ENCODE results near the gene IL9R.

Gene IL9R, protein sequence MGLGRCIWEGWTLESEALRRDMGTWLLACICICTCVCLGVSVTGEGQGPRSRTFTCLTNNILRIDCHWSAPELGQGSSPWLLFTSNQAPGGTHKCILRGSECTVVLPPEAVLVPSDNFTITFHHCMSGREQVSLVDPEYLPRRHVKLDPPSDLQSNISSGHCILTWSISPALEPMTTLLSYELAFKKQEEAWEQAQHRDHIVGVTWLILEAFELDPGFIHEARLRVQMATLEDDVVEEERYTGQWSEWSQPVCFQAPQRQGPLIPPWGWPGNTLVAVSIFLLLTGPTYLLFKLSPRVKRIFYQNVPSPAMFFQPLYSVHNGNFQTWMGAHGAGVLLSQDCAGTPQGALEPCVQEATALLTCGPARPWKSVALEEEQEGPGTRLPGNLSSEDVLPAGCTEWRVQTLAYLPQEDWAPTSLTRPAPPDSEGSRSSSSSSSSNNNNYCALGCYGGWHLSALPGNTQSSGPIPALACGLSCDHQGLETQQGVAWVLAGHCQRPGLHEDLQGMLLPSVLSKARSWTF
- total RNA-seq = 1.2 to 3.7 (median 1.7) reads per million in 3 donors

DNA sequence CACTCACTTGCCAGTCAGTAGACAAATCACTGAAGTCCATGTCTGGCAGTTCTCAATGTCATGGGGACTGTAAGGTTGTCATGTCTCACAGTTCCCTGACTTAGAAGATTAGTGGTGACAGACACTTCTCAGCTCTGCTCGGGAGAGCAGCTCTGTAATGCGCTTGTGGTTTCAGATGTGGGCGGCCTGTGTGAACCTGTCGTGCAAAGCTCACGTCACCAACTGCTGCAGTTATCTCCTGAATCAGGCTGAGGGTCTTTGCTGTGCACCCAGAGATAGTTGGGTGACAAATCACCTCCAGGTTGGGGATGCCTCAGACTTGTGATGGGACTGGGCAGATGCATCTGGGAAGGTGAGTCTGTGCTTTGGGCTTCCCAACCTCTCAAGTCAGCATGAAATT, at the start of gene IL9R:
IL9R (plus strand) TSS at position 261 of the 400 bp plus-strand sequence; CDS start at position 325, 64 bp downstream.
- Histone ChIP-seq H3K36me3 (ENCODE audit: control insufficient read depth, insufficient read depth, low read length) (no peaks in the 10 kb centered on the region), H3K4me1 (ENCODE audit: control insufficient read depth, insufficient read depth, low read length, poor library complexity, severe bottlenecking) (peaks cover 2% of the 10 kb centered on the region), H3K9me3 (ENCODE audit: control insufficient read depth, low read length) (no peaks in the 10 kb centered on the region), H3K27me3 (replicated peaks; ENCODE audit: control insufficient read depth, insufficient read depth, low read length, poor library complexity, severe bottlenecking) (no peaks in the 10 kb centered on the region), H3K4me3 (ENCODE audit: insufficient read depth, low read depth, low read length, poor library complexity, severe bottlenecking) (no peak within 1 kb of the TSS), H3K27ac (ENCODE audit: insufficient read depth, low read length, poor library complexity, severe bottlenecking) (peak within 1 kb of the TSS; percentile 25)
- peak; percentile 14 to 23 (median 21) for DNase-seq

DNA sequence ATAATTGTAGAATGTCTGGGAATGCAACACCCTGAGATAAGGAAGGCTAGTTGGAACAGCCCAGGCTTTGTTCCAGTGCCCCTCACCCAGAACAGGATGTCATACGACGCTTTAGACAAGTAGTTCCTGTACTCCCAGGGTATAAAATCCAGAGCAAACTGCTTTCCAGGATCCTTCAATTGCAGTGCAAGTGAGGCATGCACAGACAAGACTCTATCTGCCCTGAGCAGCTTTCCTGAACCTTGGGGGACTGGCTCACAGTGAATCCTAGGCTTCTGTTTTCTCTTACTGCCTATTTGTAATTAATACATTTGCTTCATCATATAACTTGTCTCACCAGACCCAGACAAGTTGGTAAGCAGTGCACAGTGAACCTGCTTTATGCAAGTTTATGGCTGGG, 48.4 kb upstream of the IL9R start:
- no peak overlapping the region for H3K27ac ChIP-seq (ENCODE audit: insufficient read depth, low read length, poor library complexity, severe bottlenecking)
- no peak overlapping the region for H3K4me3 ChIP-seq (ENCODE audit: insufficient read depth, low read depth, low read length, poor library complexity, severe bottlenecking)
- H3K9me3 ChIP-seq (ENCODE audit: control insufficient read depth, low read length) = no peaks in the 10 kb centered on the region
- H3K4me1 ChIP-seq (ENCODE audit: control insufficient read depth, insufficient read depth, low read length, poor library complexity, severe bottlenecking) = no peaks in the 10 kb centered on the region
- no peak for DNase-seq
- H3K27me3 ChIP-seq (replicated peaks; ENCODE audit: control insufficient read depth, insufficient read depth, low read length, poor library complexity, severe bottlenecking) = no peaks in the 10 kb centered on the region
- no peaks in the 10 kb centered on the region for H3K36me3 ChIP-seq (ENCODE audit: control insufficient read depth, insufficient read depth, low read length)

DNA sequence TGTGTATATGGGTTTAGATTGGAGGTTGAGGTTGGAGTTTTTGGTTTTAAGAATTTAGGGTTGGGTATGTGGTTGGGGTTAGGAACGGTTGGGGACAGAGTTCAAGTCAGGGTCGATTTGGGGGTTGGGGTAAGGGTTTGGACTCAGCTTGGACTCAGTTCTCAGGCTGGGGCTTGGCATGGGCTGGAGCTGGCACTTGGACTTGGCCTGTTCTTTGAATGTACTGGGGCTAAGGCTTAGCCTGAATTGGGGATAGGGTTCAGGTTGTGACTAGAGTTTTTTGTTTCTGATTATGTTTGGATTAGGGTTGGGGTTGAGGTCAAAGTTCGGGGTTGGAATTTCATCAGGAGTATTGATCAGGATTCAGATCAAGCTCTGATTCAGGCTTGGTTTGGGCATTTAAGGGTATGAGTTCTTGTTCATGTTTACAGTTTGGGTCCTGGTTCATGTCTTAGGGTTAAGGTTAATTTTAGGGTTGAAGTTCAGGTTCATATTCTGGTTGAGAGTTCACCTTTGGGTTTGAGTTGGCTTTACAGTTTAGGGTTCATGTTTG, 46.2 kb upstream of the IL9R start:
- DNase-seq = no peak
- H3K4me3 ChIP-seq (ENCODE audit: insufficient read depth, low read depth, low read length, poor library complexity, severe bottlenecking) = no peak overlapping the region
- no peaks in the 10 kb centered on the region for H3K27me3 ChIP-seq (replicated peaks; ENCODE audit: control insufficient read depth, insufficient read depth, low read length, poor library complexity, severe bottlenecking)
- H3K9me3 ChIP-seq (ENCODE audit: control insufficient read depth, low read length) = no peaks in the 10 kb centered on the region
- no peaks in the 10 kb centered on the region for H3K4me1 ChIP-seq (ENCODE audit: control insufficient read depth, insufficient read depth, low read length, poor library complexity, severe bottlenecking)
- H3K27ac ChIP-seq (ENCODE audit: insufficient read depth, low read length, poor library complexity, severe bottlenecking) = no peak overlapping the region
- H3K36me3 ChIP-seq (ENCODE audit: control insufficient read depth, insufficient read depth, low read length) = no peaks in the 10 kb centered on the region

DNA sequence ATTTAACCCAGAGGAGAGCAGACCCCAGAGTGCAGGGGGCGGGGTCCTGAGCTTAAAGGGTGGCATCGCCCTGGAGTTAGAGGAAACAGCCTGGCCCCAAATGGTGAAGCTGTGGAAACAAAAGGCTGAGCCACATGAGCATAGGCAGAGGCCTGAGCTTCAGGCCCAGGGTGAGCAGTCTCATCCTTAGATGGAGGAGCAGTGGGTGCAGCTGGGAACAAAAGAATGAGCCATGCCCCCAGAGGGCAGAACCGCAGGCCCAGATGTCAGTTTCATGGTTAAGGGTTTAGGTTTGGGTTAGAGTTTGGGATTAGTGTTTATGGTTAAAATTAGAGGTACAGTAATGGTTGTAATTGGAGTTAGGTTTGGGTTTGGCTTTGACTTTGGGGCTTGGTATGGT, 44.4 kb upstream of the IL9R start:
- Histone ChIP-seq H3K27ac (ENCODE audit: insufficient read depth, low read length, poor library complexity, severe bottlenecking) (no peak overlapping the region), H3K4me3 (ENCODE audit: insufficient read depth, low read depth, low read length, poor library complexity, severe bottlenecking) (no peak overlapping the region), H3K36me3 (ENCODE audit: control insufficient read depth, insufficient read depth, low read length) (no peaks in the 10 kb centered on the region), H3K27me3 (replicated peaks; ENCODE audit: control insufficient read depth, insufficient read depth, low read length, poor library complexity, severe bottlenecking) (no peaks in the 10 kb centered on the region), H3K4me1 (ENCODE audit: control insufficient read depth, insufficient read depth, low read length, poor library complexity, severe bottlenecking) (no peaks in the 10 kb centered on the region), H3K9me3 (ENCODE audit: control insufficient read depth, low read length) (no peaks in the 10 kb centered on the region)
- no peak for DNase-seq

DNA sequence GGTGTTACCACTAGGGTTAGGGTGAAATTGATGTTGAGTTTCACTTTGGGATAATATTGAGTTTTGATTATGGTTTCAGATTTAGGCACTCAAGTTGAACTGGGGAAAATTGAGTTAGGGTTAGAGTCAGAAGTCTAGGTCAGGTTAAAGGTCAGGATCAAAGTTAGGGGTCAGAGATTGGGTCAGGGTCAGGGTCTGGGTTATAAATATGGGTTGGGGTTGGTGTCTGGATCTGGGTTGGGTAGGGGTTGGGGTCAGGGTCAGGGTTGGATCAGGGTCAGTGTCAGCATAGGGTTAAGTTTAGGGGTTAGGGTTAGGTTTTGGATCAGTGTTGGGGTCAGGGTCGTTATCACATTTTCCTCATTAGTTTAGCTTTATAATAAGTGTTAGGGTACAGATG, 42.7 kb upstream of the IL9R start:
- Histone ChIP-seq H3K36me3 (ENCODE audit: control insufficient read depth, insufficient read depth, low read length) (no peaks in the 10 kb centered on the region), H3K4me1 (ENCODE audit: control insufficient read depth, insufficient read depth, low read length, poor library complexity, severe bottlenecking) (no peaks in the 10 kb centered on the region), H3K9me3 (ENCODE audit: control insufficient read depth, low read length) (no peaks in the 10 kb centered on the region), H3K4me3 (ENCODE audit: insufficient read depth, low read depth, low read length, poor library complexity, severe bottlenecking) (no peak overlapping the region), H3K27ac (ENCODE audit: insufficient read depth, low read length, poor library complexity, severe bottlenecking) (no peak overlapping the region), H3K27me3 (replicated peaks; ENCODE audit: control insufficient read depth, insufficient read depth, low read length, poor library complexity, severe bottlenecking) (no peaks in the 10 kb centered on the region)
- DNase-seq = no peak

DNA sequence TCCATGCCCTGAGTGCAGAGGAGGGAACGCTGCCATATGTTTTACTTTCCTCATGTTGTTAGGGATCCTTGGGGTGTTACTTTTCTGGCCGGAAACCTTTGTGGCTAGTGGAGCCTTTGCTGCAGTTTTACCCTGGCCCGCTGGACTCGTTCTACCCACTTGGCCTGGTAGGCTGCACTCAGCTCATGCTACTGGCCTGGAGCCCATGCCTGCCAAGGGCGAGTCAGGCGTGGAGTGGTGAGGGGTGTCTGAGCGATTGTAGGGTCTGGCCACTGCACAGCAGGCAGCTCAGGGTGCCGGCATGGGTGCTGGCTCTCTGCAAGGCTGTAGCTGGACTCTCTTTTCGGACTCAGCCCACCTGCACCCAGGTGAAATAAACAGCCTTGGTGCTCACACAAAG, 41.4 kb upstream of the IL9R start:
- Histone ChIP-seq H3K9me3 (ENCODE audit: control insufficient read depth, low read length) (no peaks in the 10 kb centered on the region), H3K36me3 (ENCODE audit: control insufficient read depth, insufficient read depth, low read length) (no peaks in the 10 kb centered on the region), H3K4me3 (ENCODE audit: insufficient read depth, low read depth, low read length, poor library complexity, severe bottlenecking) (no peak overlapping the region), H3K27ac (ENCODE audit: insufficient read depth, low read length, poor library complexity, severe bottlenecking) (no peak overlapping the region), H3K4me1 (ENCODE audit: control insufficient read depth, insufficient read depth, low read length, poor library complexity, severe bottlenecking) (no peaks in the 10 kb centered on the region), H3K27me3 (replicated peaks; ENCODE audit: control insufficient read depth, insufficient read depth, low read length, poor library complexity, severe bottlenecking) (no peaks in the 10 kb centered on the region)
- DNase-seq = no peak

DNA sequence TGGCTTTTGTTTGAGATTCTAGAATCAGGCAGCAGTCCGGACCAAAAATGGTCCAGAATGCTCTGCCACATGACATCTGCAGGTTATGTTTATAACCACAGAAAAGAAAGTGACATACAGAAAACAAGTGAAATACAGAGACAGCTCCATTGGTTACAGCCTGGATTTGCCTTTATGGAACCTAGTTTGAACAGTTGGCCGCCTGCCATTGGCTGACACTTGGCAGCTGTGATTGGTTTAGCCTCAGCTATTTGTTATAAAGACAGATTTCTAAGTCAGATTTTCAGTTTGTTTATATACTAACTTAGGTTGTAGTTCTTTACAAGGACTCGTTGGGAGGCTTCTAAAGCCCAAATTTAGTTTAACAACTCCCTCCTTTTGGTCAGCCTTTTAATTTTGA, 40.8 kb upstream of the IL9R start:
- H3K9me3 ChIP-seq (ENCODE audit: control insufficient read depth, low read length) = no peaks in the 10 kb centered on the region
- DNase-seq = no peak
- no peaks in the 10 kb centered on the region for H3K4me1 ChIP-seq (ENCODE audit: control insufficient read depth, insufficient read depth, low read length, poor library complexity, severe bottlenecking)
- H3K27ac ChIP-seq (ENCODE audit: insufficient read depth, low read length, poor library complexity, severe bottlenecking) = no peak overlapping the region
- H3K27me3 ChIP-seq (replicated peaks; ENCODE audit: control insufficient read depth, insufficient read depth, low read length, poor library complexity, severe bottlenecking) = no peaks in the 10 kb centered on the region
- H3K4me3 ChIP-seq (ENCODE audit: insufficient read depth, low read depth, low read length, poor library complexity, severe bottlenecking) = no peak overlapping the region
- H3K36me3 ChIP-seq (ENCODE audit: control insufficient read depth, insufficient read depth, low read length) = no peaks in the 10 kb centered on the region

DNA sequence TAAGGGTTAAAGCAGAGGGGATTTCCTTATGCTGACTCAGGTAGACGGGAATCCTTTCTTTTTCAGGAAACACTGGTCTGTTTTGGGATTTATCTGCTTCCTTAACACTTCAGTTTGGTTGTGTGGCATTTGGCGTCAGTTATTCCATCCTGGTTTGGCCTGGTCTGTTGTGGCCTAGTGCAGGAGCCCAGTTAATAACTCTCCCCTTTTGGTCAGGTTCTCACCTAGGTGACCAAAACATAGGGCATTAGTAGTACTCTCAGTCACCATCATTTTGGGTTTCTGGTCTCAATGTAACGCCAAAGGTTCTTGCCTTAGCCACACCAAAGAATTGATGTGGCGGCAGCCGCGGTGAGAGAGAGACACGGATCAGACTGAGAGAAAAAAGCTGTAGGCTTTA, 39.7 kb upstream of the IL9R start:
- Histone ChIP-seq H3K36me3 (ENCODE audit: control insufficient read depth, insufficient read depth, low read length) (no peaks in the 10 kb centered on the region), H3K27me3 (replicated peaks; ENCODE audit: control insufficient read depth, insufficient read depth, low read length, poor library complexity, severe bottlenecking) (no peaks in the 10 kb centered on the region), H3K9me3 (ENCODE audit: control insufficient read depth, low read length) (no peaks in the 10 kb centered on the region), H3K4me1 (ENCODE audit: control insufficient read depth, insufficient read depth, low read length, poor library complexity, severe bottlenecking) (no peaks in the 10 kb centered on the region), H3K4me3 (ENCODE audit: insufficient read depth, low read depth, low read length, poor library complexity, severe bottlenecking) (no peak overlapping the region), H3K27ac (ENCODE audit: insufficient read depth, low read length, poor library complexity, severe bottlenecking) (no peak overlapping the region)
- no peak for DNase-seq

DNA sequence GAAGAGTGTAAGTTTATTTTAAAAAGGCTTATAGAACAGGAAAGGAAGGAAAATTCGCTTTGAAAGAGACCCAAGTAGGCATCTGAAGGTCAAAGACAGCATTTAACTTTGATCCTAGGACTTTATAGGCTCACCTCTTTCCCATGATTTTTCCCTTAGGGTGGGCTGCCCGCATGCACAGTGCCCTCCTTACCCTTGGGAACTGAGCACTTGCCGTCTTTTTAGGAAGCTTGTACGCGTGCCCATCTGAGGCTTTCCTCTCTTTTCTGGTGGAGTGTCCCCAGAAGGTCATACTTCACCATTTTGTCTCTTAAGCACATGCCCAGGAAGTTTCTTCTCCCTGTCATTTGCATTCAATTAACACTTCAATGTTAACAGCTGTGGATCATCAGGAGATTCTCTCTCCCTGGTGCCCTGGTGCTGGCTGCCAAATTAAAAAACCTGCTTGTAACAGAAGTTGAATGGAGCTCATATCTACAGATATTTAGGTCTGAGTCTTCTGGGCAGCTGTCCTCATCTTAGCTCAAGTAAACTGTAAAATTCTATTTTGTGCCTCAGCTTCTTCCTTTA, 38.4 kb upstream of the IL9R start:
- Histone ChIP-seq H3K27ac (ENCODE audit: insufficient read depth, low read length, poor library complexity, severe bottlenecking) (no peak overlapping the region), H3K4me1 (ENCODE audit: control insufficient read depth, insufficient read depth, low read length, poor library complexity, severe bottlenecking) (no peaks in the 10 kb centered on the region), H3K36me3 (ENCODE audit: control insufficient read depth, insufficient read depth, low read length) (no peaks in the 10 kb centered on the region), H3K4me3 (ENCODE audit: insufficient read depth, low read depth, low read length, poor library complexity, severe bottlenecking) (no peak overlapping the region), H3K27me3 (replicated peaks; ENCODE audit: control insufficient read depth, insufficient read depth, low read length, poor library complexity, severe bottlenecking) (no peaks in the 10 kb centered on the region), H3K9me3 (ENCODE audit: control insufficient read depth, low read length) (no peaks in the 10 kb centered on the region)
- no peak for DNase-seq

DNA sequence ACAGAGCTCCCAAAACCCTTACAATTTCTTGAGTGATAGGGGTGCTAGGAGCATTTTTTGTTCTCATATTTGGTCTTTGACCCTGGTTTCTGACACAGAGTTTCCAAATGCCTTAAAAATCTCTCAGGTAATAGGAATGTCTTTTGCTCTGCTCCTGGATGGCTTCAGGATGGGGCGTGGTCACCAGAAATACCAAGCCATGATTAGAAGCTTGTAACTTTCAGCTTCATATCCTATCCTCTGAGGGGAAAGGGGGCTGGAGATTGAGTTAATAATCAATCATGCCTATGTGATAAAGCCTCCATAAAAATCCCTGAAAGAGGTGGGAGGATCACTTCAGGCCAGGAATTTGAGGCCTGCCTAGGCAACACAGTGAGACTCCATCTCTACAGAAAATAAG, 34.6 kb upstream of the IL9R start:
- Histone ChIP-seq H3K4me3 (ENCODE audit: insufficient read depth, low read depth, low read length, poor library complexity, severe bottlenecking) (no peak overlapping the region), H3K9me3 (ENCODE audit: control insufficient read depth, low read length) (no peaks in the 10 kb centered on the region), H3K4me1 (ENCODE audit: control insufficient read depth, insufficient read depth, low read length, poor library complexity, severe bottlenecking) (no peaks in the 10 kb centered on the region), H3K27ac (ENCODE audit: insufficient read depth, low read length, poor library complexity, severe bottlenecking) (no peak overlapping the region), H3K36me3 (ENCODE audit: control insufficient read depth, insufficient read depth, low read length) (no peaks in the 10 kb centered on the region), H3K27me3 (replicated peaks; ENCODE audit: control insufficient read depth, insufficient read depth, low read length, poor library complexity, severe bottlenecking) (no peaks in the 10 kb centered on the region)
- no peak for DNase-seq

Measured in effector memory CD4-positive, alpha-beta T cell (primary cell).